ENCODE measurements around the gene RAB11FIP4.

DNA sequence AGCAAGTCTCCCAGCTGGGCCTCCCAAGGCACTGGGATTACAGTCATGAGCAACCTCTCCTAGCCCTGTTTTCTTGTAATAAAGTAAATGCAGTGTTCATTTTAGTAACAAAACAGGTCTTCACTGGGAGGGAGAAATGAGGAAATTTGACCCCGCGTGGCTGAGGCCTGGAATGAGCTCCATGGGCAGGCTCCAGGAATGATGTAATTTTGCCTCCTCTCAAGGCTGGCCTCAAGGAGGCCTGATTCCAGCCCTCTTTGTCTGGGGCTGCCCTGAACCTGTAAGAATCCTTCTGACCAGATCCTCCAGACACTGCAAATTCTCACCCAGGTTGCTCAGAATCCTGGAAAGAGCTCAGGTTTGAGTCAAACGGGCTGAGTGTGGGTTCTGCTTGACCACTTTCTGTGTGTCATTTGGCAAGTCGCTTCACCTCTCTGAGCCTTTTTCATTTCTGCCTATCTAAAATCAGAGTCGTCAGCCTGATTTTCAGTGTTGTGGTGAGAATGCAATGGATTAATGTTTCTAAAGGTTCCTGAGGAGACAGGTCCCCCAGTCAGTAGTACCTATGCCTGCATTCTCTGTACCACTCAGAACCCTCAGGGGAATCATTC, 57.1 kb downstream of the RAB11FIP4 start:
- TF ChIP-seq, protein P1, sequence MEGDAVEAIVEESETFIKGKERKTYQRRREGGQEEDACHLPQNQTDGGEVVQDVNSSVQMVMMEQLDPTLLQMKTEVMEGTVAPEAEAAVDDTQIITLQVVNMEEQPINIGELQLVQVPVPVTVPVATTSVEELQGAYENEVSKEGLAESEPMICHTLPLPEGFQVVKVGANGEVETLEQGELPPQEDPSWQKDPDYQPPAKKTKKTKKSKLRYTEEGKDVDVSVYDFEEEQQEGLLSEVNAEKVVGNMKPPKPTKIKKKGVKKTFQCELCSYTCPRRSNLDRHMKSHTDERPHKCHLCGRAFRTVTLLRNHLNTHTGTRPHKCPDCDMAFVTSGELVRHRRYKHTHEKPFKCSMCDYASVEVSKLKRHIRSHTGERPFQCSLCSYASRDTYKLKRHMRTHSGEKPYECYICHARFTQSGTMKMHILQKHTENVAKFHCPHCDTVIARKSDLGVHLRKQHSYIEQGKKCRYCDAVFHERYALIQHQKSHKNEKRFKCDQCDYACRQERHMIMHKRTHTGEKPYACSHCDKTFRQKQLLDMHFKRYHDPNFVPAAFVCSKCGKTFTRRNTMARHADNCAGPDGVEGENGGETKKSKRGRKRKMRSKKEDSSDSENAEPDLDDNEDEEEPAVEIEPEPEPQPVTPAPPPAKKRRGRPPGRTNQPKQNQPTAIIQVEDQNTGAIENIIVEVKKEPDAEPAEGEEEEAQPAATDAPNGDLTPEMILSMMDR (IDR thresholded peaks at IDR 0.05): no peak
- TF ChIP-seq POLR2A (IDR thresholded peaks at IDR 0.05) (no peak), POLR2AphosphoS5 (IDR thresholded peaks at IDR 0.05) (no peak), EP300 (IDR thresholded peaks at IDR 0.05) (no peak)

Measured in suprapubic skin (tissue), 4 donors.